ELF-1 (cell line): ENCODE data around the gene BRAT1.
A peak's percentile ranks its signal among the peaks of the same experiment; 100 is the strongest.

Experiments
- DNase-seq: peaks from one replicate; pipeline ENCODE4 v3.0.0-alpha.2; 2016; ENCODE audit warnings: low read depth, low spot score

Gene BRAT1

GRCh38 chr7:2523941-2524807, 31.1 kb downstream of the BRAT1 start:
- peak; percentile 76 for DNase-seq

GRCh38 chr7:2523461-2523936, 31.8 kb downstream of the BRAT1 start:
- DNase-seq: peak; percentile 60

- peak; percentile 80 for DNase-seq
Measured at GRCh38 chr7:2522780-2523433, 32.4 kb downstream of the BRAT1 start.

GRCh38 chr7:2521952-2522591, 33.3 kb downstream of the BRAT1 start:
- DNase-seq: no peak

GRCh38 chr7:2521341-2521745, 34.0 kb downstream of the BRAT1 start:
- no peak for DNase-seq

GRCh38 chr7:2520761-2521290, 34.5 kb downstream of the BRAT1 start:
- DNase-seq: no peak

GRCh38 chr7:2520131-2520760, 35.1 kb downstream of the BRAT1 start:
- DNase-seq: no peak

- DNase-seq: peak; percentile 89
Measured at GRCh38 chr7:2519119-2519930, 36.0 kb downstream of the BRAT1 start, which contains the start of gene LFNG. Gene LFNG (plus strand): TSS chr7:2519774. CDS start chr7:2519862, 88 bp downstream.

GRCh38 chr7:2518737-2519118, 36.6 kb downstream of the BRAT1 start:
- DNase-seq: no peak

- no peak for DNase-seq
Measured at GRCh38 chr7:2517678-2518507, 37.4 kb downstream of the BRAT1 start.

- DNase-seq: no peak
Measured at GRCh38 chr7:2517026-2517425, 38.3 kb downstream of the BRAT1 start.

- no peak for DNase-seq
Measured at GRCh38 chr7:2516194-2516555, 39.1 kb downstream of the BRAT1 start.

- no peak for DNase-seq
Measured at GRCh38 chr7:2515424-2516193, 39.7 kb downstream of the BRAT1 start.

- no peak for DNase-seq
Measured at GRCh38 chr7:2514473-2515423, 40.6 kb downstream of the BRAT1 start.

- no peak for DNase-seq
Measured at GRCh38 chr7:2513702-2514101, 41.6 kb downstream of the BRAT1 start.

- no peak for DNase-seq
Measured at GRCh38 chr7:2512713-2513112, 42.6 kb downstream of the BRAT1 start.

GRCh38 chr7:2512179-2512661, 43.1 kb downstream of the BRAT1 start:
- no peak for DNase-seq

GRCh38 chr7:2511769-2512168, 43.6 kb downstream of the BRAT1 start:
- no peak for DNase-seq
